Subcutaneous adipose tissue (tissue), 4 donors: ENCODE data around the gene RXYLT1. TPM values are rescaled to one million over a fixed set of nuclear protein-coding genes. Genes with fewer than 3 reads are reported as not detected.

Source experiments
- CTCF ChIP-seq: fragments of 450-650 bp; IDR thresholded peaks from one replicate; pipeline ENCODE4 v1.5.1; 2016; ENCODE audit warnings: low read depth, mild to moderate bottlenecking, control low read depth, antibody characterized with exemption, moderate library complexity
- total RNA-seq, 4 donors: library from RNA; depleted of rRNA; stranded (reverse); fragments of >200 nt; gene quantifications; one replicate each; pipeline ENCODE4 v1.1.0, GENCODE V29; 2016

RXYLT1 gene
- total RNA-seq, 4 donors from 2014 or later: 15.0 to 19.4 (median 16.2) TPM

DNA sequence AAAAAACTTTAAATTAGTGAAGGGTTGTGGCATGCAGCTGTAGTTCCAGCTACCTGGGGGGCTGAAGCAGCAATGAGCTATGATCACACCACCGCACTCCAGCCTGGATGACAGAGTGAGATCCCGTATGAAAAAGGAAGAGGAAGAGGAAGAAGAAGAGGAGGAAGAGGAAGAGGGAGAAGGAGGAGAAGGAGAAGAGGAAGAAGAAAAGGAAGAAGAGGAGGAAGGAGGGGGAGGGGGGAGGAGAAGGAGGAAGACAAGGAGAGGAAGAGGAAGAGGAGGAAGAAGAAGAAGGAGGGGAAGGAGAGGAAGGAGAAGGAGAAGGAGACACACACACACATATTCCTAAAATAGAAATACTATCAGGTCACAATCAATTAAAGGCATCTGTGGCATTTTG lies 32.0 kb downstream of the RXYLT1 start:
- no peak for TF ChIP-seq CTCF

DNA sequence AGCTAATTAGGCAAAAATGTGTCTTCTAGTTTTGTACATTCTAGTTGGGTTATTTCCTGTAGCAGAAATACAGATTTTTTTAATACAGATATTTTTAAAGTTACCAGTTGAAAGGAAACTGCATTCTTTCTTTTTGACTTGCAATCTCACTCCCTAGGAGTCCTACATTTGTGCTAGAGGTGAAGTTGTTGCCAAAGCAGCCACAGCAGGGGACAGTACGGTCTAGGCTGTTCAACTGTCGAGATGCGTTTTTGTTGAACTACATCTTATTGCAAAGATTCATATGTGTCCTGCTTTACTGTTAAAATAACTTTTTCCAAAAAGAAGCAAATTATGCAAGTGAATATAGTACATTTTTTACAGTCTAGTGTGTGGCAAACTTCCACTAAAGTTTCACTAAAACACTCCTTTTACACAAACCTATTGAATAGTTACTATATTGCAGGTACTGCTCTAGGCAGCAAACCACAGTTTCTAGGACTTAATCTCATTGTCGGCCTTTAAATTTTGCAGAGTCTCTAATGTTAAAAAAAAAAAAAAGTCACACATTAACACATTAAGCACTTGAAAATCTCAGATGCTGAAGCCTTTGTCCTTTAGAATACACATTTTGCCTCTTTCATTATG lies 34.5 kb downstream of the RXYLT1 start:
- no peak for TF ChIP-seq CTCF

DNA sequence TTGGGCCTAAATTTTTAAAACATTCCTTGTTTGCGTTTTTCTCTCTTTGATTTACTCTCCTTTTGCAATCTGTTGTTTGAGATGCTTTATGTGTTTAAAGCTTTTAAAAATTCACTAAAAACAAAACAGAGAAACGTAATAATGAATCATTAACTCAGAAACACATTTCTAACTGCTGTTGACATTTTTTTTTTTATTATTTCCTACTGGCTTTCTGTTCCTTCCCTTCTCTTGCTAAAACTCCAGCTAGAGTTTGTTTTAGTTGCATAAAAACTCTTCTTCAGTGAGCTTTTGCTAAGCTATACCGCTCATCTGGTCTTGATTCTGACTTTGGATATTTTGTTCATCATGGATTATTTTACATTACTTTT lies 35.8 kb downstream of the RXYLT1 start:
- no peak for TF ChIP-seq CTCF

DNA sequence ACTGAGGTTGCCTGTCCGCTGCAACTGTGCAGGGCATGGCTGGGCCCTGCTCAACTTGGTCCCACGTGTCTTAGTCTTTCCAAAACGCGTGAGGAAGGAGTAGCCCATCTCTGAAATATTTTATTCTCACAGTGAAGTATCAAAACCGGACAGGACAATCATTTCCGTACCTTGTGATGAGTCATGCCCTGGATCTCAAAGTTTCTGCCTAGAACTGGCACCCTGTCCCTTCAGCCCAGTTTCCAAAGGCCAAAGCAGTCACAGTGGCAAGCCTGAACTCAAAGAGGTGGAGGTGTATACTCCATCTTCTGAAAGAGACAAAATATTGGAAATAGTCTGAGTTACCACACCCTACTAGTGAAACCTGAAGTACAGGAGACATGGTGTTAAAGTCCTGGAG lies 36.3 kb downstream of the RXYLT1 start:
- TF ChIP-seq CTCF: no peak

DNA sequence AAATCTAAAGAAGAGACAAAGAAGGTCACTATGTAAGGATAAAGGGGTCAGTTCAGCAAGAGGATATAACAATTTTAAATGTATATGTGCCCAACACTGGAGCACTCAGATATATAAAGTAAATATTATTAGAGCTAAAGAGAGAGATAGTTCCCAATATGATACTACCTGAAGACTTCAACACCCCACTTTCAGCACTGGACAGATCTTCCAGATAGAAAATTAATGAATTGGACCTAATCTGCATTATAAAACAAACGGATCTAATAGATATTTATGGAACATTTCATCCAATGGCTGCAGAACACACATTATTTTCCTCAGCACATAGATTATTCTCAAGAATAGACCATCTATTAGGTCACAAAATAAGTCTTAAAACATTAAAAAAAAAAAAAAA lies 40.7 kb downstream of the RXYLT1 start:
- TF ChIP-seq CTCF: no peak

DNA sequence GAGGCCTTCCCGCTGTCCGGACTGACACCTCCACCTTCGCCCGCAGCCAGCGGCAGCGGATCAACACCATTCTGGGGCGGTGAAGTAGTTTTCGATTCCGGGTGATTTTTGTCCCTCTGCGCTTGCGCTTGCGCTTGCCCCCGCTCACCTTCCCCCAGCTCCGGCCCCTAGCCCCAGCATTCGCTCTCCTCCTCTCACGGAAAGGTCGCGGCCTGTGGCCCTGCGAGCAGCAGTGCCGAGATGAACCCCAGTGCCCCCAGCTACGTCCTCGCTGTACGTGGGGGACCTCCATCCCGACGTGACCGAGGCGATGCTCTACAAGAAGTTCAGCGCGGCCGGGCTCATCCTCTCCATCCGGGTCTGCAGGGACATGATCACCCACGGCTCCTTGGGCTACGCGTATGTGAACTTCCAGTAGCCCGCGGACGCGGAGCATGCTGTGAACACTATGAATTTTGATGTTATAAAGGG lies 42.1 kb downstream of the RXYLT1 start:
- TF ChIP-seq CTCF: no peak

DNA sequence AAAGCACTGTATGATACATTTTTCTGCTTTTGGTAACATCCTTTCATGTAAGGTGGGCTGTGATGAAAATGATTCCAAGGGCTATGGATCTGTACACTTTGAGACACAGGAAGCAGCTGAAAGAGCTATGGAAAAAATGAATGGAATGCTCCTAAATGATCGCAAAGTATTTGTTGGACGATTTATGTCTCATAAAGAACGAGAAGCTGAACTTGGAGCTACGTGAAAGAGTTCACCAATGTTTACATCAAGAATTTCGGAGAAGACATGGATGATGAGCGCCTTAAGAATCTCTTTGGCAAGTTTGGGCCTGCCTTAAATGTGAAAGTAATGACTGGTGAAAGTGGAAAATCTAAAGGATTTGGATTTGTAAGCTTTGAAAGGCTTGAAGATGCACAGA lies 42.6 kb downstream of the RXYLT1 start:
- TF ChIP-seq CTCF: no peak
